IPS-18c (cell line): Measurements from ENCODE around the gene LIN9.
"Not testable (repeated sequence)": the region's sequence is repeated elsewhere in the genome, so short reads cannot be mapped to it uniquely, and the experiment has no call there.

Experiments used
- H3K4me3 ChIP-seq: 2 replicates; pipeline ENCODE4 v1.7.0; 2013; ENCODE audit warnings: low read depth, mild to moderate bottlenecking, low read length, moderate library complexity; ENCODE audit not compliant: insufficient read depth
- H3K9me3 ChIP-seq: one replicate; pipeline ENCODE4 v1.6.1; 2013; ENCODE audit warnings: mild to moderate bottlenecking, low read length, moderate library complexity; ENCODE audit not compliant: control insufficient read depth, insufficient read depth

Gene LIN9

DNA sequence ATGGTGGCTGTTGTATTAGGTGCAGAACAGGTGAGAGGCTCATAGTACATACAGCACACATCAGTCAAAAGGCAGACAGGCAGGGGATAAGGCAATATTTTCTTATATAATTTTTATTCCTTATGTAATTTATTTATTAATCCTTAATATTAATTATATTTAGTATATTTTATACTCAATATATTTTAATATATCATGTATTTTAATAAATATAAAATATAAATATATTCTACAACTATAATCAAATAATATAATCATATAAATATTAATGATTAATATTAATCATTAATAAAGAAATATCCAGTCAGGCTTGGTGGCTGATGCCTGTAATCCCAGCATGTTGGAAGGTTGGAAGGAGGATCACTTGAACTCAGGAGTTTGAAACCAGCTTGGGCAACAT, 104.8 kb downstream of the LIN9 start:
- H3K4me3 ChIP-seq: no peak overlapping the region
- no peaks in the 10 kb centered on the region for H3K9me3 ChIP-seq

DNA sequence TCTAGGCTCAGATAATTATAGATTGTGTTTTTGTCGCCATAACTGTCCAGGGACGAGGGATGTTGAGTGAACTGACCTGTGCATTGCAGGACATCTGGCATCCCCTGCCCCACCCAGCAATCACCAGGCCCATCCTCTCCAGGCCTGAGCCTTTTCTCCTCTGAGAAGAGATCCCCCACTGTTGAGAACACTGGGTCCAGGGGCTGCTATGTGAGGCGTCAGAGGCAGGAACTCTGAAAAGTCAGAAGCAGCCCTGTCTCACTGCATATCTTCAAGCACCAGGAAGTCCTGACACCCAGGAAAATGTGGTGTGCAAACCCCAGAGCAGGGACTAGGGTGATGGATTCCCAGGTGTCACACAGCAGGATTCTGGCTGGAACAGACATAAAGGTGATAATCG, 105.3 kb downstream of the LIN9 start:
- no peaks in the 10 kb centered on the region for H3K9me3 ChIP-seq

DNA sequence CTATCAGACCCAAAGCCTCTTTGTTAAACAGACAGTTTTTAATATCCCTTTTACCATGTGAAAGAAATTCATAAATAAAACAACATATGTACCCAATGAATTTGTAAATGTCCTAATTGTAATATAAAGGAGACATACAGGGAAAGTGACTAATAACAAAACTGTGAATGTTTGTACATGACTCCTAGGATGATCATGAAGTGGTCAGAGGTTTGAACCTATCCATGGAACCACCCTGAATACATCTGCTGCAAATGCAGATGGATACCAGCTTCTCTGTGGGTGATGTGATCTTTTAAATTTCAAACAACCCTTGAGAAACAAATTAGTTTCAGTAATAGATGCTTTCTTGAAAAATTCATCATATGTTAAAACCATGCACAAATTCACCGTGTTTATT, 105.7 kb downstream of the LIN9 start:
- H3K4me3 ChIP-seq: no peak overlapping the region

More for the DNA sequence above, 105.3 kb downstream of the LIN9 start:
- no peak overlapping the region for H3K4me3 ChIP-seq

DNA sequence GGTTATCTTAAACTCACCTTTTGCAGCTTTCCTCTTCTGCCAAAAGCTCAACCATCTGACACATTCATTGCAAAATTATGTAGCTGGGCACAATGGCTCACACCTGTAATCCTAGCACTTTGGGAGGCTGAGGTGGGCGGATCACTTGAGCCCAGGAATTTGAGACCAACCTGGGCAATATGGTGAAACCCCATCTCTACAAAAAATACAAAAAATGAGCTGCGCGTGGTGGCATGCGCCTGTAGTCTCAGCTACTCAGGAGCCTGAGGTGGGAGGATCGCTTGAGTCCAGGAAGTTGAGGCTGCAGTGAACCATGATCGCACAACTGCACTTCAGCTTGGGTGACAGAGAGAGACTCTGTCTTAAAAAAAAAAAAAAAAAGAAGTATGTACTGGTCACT, 106.3 kb downstream of the LIN9 start:
- not testable (repeated sequence) for H3K9me3 ChIP-seq, H3K4me3 ChIP-seq

More for the DNA sequence above, 105.7 kb downstream of the LIN9 start:
- H3K9me3 ChIP-seq: no peaks in the 10 kb centered on the region

- Histone ChIP-seq H3K9me3 (no peaks in the 10 kb centered on the region), H3K4me3 (no peak overlapping the region)
Observed at GRCh38 chr1:226202246-226202645, 106.7 kb downstream of the LIN9 start.

DNA sequence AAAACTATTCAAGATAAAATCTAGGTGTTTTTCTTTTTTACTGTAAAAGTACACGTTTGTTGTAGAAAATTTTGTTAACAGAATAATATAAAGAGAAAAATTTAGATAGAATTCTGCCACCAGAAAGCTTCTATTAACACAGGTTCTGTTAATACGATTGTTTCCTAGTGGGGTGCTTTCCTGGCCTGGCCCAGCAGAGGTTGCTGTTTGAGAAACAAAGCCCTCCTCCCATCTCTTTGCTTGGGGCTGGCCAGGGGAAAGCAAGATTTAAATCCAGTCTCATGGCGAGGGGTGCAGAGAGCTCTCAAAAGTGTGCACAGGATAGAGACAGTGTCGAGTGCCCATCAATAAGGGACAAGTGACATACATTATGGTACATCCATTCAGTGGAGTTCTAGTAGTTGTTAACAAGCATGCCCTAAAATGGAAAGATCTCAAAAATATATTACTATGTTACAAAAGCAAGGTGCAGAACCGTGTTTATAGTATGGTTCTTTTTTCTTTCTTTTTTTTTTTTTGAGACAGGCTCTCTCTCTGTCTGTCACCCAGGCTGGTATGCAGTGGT, 107.9 kb downstream of the LIN9 start:
- no peak overlapping the region for H3K4me3 ChIP-seq
- H3K9me3 ChIP-seq: no peaks in the 10 kb centered on the region

DNA sequence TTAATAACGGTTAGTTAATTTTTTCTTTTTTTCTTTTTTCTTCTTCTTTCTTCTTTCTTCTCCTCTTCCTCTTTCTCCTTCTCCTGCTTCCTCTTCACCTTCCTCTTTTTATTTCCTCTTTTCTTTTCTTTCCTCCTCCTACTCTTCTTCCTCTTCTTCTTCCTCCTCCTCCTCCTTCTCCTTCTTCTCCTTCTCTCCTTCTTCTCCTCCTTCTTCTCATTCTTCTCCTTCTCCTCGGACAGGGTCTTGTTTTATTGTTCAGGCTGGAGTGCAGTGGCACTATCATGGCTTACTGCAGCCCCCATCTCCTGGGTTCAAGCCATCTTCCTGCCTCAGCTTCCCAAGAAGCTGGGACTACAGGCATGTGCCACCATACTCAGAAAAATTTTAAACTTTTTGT, 109.0 kb downstream of the LIN9 start:
- H3K4me3 ChIP-seq: no peak overlapping the region
- H3K9me3 ChIP-seq: no peaks in the 10 kb centered on the region

DNA sequence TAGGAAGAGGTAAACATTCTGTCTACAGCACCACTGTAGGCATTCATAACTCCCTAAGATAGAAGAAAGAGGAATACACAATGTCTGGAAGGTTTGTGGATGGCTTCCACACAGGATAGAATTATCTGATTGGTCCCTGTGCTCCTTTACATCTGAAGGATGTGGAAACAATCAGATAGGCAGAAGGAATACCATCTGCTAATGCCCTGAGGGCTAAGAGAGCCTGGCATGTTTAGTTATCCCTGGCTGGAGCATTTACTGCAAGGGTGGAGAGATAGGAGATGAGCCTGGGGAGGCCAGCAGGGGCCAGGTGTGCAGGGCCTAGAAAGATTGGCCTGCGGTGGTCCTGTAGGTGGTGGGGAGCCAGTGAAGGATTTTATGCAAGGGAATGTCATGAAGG, 113.8 kb downstream of the LIN9 start:
- H3K4me3 ChIP-seq: no peak overlapping the region
- no peaks in the 10 kb centered on the region for H3K9me3 ChIP-seq

GRCh38 chr1:226187380-226187779, 121.6 kb downstream of the LIN9 start:
- peak overlapping the region; percentile 90 for H3K4me3 ChIP-seq
- no peaks in the 10 kb centered on the region for H3K9me3 ChIP-seq

- H3K9me3 ChIP-seq: no peaks in the 10 kb centered on the region
- H3K4me3 ChIP-seq: peak overlapping the region; percentile 90
Observed at GRCh38 chr1:226187019-226187322, 122.0 kb downstream of the LIN9 start.

DNA sequence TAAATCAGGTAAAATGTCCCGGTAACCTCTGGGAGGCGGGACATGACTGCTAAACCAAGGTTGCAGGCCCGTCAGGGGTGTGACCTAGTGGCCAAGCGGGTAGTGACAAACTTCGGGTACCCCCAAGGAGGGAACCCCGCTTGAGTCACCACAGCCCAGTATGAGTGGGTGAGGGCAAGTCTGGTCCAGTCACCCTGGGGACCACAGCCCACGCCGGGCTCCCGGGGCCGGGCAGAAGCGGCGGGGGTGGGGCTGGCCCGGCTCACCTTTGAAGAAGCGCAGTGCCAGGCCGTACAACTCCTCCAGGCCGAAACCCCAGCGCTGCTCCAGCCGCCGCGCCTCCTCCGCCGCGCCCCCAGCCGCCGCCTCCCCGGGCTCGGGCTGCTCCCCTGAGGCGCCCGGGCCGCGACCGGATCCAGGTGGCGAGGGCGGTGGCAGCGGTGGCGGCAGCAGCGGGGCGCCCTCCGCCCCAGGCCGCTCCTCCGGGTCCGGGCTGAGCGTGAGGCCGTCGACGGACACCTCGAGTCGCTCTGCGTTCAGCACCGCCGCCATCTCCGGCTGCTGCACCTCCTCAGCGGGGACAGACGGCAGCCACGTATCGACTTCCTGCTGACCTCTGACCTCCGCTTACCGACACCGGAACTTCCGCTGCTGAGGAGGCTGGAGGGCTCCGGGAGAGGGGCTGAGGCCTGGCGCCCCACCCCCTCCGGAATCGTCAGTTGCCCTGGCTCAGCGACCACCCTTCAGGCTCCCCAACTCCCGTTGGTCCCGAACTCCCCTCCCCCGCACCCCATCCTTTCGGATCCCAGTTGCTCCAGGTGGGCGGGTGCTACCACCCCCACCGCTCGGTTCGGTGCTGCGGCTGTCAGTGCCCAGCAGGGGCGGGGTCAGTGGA, 122.6 kb downstream of the LIN9 start, which contains the start of gene ACBD3:
TSS of gene ACBD3 (minus strand) at position 618 of the 895 bp plus-strand sequence. CDS start at position 552, 66 bp downstream.
- Histone ChIP-seq H3K4me3 (peak within 1 kb of the TSS; percentile 90), H3K9me3 (no peaks in the 10 kb centered on the region)

DNA sequence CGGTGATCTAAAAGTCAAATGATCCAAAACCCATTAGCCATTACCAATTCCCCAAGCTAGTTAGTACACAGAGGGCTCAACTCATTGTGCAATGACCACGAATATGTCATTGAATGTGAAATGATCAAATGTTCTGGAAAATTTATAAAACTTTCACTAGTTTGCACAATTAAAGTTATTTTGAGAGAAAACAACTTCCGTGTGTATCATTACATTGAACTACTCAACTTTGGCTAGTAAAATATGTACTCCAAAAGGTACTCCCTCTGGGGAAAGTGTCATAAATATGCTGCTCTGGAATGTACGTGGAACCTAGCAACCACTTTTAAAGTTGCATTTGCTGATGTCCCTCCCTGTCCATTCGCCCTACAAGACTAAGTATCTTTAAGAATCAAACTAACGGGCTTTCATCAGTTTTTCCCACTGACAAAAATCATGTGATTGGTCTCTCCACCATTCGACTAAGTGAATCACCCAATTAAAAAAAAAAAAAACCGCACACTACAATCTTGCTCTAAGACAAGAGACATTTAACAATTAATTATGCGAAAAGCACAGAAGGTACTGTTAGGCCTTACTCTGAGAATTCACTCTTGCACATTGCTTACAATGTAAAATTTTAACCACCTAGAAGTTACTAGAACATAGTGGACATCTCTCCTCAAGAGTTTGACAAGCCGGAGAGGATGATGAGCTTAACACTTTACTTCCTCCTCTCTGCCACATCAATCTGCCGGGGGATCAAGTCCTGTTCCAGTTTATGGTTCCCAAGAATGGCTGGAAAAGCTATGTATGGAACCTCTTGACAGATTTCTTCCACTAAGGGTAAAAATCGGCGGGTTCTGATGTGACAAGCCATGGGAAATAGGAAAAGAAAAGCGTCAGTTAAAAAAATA, 123.6 kb downstream of the LIN9 start:
- H3K4me3 ChIP-seq: peak overlapping the region; percentile 90
- H3K9me3 ChIP-seq: no peaks in the 10 kb centered on the region

DNA sequence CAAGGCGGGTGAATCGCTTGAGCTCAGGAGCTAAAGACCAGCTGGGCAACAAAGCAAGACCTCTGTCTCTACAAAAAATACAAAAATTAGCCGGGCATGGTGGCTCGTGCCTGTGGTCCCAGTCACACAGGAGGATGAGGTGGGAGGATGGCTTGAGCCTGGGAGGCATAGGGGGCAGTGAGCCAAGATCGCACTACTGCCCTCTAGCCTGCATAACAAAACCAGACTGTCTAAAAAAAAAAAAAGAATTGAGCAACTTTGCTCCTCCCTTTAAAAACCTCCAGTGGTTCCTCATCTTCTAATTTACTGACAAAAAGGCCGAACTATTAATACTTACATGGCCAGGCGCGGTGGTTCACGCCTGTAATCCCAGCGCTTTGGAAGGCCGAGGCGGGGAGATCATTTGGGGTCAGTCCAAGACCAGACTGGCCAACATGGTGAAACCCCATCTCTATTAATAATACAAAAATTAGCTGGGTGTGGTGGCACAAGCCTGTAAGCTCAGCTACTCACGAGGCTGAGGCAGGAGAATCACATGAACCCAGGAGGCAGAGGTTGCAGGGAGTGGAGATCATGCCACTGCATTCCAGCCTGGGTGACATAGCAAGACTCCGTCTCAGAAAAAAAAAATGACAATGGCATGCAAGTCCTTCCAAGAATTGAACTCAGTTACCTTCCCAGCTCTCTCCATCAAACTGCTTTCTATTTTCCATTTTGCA, 126.8 kb downstream of the LIN9 start:
- no peak overlapping the region for H3K4me3 ChIP-seq
- no peaks in the 10 kb centered on the region for H3K9me3 ChIP-seq
